Ishikawa (cell line): Measurements from ENCODE around the gene RNF4.
"Not testable (repeated sequence)": the region's sequence is repeated elsewhere in the genome, so short reads cannot be mapped to it uniquely, and the experiment has no call there.

Experiments used
- CEBPB ChIP-seq: IDR thresholded peaks from 2 replicates; pipeline ENCODE4 v1.6.1; 2012
- CREB1 ChIP-seq: IDR thresholded peaks from 2 replicates; pipeline ENCODE4 v1.6.1; 2012; ENCODE audit warnings: low read depth
- EGR1 ChIP-seq: IDR thresholded peaks from 2 replicates; pipeline ENCODE4 v1.6.1; 2012
- EP300 ChIP-seq: IDR thresholded peaks from 2 replicates; pipeline ENCODE4 v1.6.1; 2012; ENCODE audit warnings: borderline replicate concordance
- TAF1 ChIP-seq: IDR thresholded peaks from 2 replicates; pipeline ENCODE4 v1.6.1; 2012; ENCODE audit warnings: low read depth, mild to moderate bottlenecking
- TEAD4 ChIP-seq: IDR thresholded peaks from 2 replicates; pipeline ENCODE4 v1.6.1; 2012
- YY1 ChIP-seq: IDR thresholded peaks from 2 replicates; pipeline ENCODE4 v1.6.1; 2012; ENCODE audit warnings: low read depth
- TF ChIP-seq, protein P1 (sequence below): IDR thresholded peaks from 2 replicates; pipeline ENCODE4 v1.6.1; 2012
- TF ChIP-seq, protein P2 (sequence below): IDR thresholded peaks from 2 replicates; pipeline ENCODE4 v1.6.1; 2012

DNA sequence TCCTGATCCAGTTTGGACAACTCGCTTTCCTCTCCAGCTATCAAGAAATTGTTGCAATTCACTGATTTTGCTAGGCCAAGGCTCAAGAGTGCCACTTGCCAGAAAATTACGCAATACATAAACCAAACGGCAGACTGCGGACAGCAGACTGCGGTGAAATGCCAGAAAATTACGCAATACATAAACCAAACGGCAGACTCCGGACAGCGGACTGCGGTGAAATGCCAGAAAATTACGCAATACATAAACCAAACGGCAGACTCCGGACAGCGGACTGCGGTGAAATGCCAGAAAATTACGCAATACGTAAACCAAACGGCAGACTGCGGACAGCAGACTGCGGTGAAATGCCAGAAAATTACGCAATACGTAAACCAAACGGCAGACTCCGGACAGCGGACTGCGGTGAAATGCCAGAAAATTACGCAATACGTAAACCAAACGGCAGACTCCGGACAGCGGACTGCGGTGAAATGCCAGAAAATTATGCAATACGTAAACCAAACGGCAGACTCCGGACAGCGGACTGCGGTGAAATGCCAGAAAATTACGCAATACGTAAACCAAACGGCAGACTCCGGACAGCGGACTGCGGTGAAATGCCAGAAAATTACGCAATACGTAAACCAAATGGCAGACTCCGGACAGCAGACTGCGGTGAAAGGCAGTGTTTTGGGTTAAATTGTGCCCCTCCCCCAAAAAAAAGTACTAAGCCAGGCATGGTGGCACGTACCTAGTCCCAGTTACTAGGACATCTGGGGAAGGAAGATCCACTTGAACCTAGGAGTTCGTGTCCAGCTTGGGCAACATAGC is 38.8 kb upstream of the RNF4 start:
- TF ChIP-seq CREB1, EP300, TEAD4, EGR1, TAF1, YY1: not testable (repeated sequence)
- TF ChIP-seq, protein P1, sequence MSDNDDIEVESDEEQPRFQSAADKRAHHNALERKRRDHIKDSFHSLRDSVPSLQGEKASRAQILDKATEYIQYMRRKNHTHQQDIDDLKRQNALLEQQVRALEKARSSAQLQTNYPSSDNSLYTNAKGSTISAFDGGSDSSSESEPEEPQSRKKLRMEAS = not testable (repeated sequence)
- TF ChIP-seq, protein P2, sequence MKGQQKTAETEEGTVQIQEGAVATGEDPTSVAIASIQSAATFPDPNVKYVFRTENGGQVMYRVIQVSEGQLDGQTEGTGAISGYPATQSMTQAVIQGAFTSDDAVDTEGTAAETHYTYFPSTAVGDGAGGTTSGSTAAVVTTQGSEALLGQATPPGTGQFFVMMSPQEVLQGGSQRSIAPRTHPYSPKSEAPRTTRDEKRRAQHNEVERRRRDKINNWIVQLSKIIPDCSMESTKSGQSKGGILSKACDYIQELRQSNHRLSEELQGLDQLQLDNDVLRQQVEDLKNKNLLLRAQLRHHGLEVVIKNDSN = not testable (repeated sequence)
- peak; percentile 93 for TF ChIP-seq CEBPB
